Measurements from ENCODE around the gene DYNC2H1. TPM values are rescaled to one million over a fixed set of nuclear protein-coding genes. Genes with fewer than 3 reads are reported as not detected.

Gene DYNC2H1
- total RNA-seq, 3 donors from 2014 or later = 36.7 to 46.2 (median 40.3) TPM

DNA sequence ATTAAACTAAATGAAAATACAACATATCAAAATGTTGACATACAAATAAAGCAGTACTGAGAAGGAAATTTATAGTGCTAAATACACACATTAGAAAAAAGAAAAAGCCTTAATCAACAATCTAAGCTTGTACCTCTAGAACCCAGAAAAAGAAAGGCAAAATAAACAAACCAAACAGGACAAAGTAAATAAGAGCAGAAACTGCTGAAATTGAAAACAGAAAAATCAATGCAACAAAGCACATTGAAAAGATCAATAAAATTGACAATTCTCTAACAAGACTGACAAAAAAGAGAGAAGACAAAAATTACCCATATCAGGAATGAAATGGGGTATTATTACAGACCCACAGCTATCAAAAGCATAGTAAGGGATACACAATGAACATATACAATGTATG is 38.2 kb upstream of the DYNC2H1 start:
- DNase-seq (ENCODE audit: low spot score in 2 of 2) = no peak
- intact Hi-C loops (cut with DNase I; ENCODE audit: low total_unique reads) = no loop called here
- H3K4me1 ChIP-seq = no peaks in the 10 kb centered on the region

DNA sequence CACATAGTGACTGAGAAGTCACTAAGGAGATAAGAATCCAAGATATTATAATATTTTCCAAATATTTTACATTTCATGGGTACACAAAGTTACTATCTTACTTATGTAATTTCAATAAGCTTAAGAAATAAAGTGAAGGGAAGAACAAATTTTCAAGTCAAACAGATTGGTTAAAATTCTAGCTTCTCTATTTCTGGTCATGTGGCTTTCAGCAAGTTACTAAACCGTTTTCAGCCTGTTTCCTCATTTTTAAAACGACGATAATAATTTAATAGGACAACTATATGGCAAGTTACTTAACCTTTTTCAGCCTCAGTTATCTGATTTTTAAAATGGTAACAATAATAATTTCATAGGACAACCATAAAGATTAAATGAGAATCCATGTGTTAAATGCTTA is 32.9 kb upstream of the DYNC2H1 start:
- intact Hi-C loops (cut with DNase I; ENCODE audit: low total_unique reads) = no loop called here
- Histone ChIP-seq H3K27ac (no peak overlapping the region), H3K4me3 (no peak overlapping the region), H3K36me3 (peaks cover 7% of the 10 kb centered on the region), H3K4me1 (no peaks in the 10 kb centered on the region), H3K27me3 (no peaks in the 10 kb centered on the region), H3K9me3 (no peaks in the 10 kb centered on the region)
- DNase-seq (ENCODE audit: low spot score in 2 of 2) = no peak
- TF ChIP-seq, protein P1, sequence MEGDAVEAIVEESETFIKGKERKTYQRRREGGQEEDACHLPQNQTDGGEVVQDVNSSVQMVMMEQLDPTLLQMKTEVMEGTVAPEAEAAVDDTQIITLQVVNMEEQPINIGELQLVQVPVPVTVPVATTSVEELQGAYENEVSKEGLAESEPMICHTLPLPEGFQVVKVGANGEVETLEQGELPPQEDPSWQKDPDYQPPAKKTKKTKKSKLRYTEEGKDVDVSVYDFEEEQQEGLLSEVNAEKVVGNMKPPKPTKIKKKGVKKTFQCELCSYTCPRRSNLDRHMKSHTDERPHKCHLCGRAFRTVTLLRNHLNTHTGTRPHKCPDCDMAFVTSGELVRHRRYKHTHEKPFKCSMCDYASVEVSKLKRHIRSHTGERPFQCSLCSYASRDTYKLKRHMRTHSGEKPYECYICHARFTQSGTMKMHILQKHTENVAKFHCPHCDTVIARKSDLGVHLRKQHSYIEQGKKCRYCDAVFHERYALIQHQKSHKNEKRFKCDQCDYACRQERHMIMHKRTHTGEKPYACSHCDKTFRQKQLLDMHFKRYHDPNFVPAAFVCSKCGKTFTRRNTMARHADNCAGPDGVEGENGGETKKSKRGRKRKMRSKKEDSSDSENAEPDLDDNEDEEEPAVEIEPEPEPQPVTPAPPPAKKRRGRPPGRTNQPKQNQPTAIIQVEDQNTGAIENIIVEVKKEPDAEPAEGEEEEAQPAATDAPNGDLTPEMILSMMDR (IDR thresholded peaks at IDR 0.05) = no peak
- TF ChIP-seq POLR2A (IDR thresholded peaks at IDR 0.05) = no peak
- TF ChIP-seq POLR2AphosphoS5 (IDR thresholded peaks at IDR 0.05) = no peak

More for the DNA sequence above, 38.2 kb upstream of the DYNC2H1 start:
- no peaks in the 10 kb centered on the region for H3K27me3 ChIP-seq
- peaks cover 4% of the 10 kb centered on the region for H3K36me3 ChIP-seq
- no peak overlapping the region for H3K4me3 ChIP-seq
- no peak overlapping the region for H3K27ac ChIP-seq
- H3K9me3 ChIP-seq = no peaks in the 10 kb centered on the region
- TF ChIP-seq POLR2AphosphoS5 (IDR thresholded peaks at IDR 0.05) (no peak), POLR2A (IDR thresholded peaks at IDR 0.05) (no peak)
- TF ChIP-seq, protein P1 (IDR thresholded peaks at IDR 0.05) = no peak

DNA sequence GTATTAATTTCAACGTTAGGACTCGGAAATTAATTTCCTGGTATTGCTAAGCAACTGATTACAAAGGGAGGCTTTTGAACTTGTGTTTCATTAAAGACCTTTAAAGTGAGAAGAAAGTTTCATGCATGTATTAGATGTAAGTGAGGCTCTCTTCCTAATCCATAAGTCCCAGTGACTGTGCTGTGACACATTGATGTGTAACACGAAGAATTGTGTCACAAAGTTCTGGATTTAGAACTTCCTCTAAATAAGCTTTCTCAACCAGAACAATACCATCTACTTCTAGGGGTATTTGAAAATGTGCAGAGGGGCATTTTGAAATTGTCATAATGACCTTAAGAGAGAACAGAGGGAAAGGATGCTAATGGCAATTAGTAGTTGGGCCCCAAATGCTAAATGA is 31.7 kb upstream of the DYNC2H1 start:
- H3K27me3 ChIP-seq = no peaks in the 10 kb centered on the region
- TF ChIP-seq, protein P1 (IDR thresholded peaks at IDR 0.05) = no peak
- no peak for TF ChIP-seq POLR2AphosphoS5 (IDR thresholded peaks at IDR 0.05)
- no peak for TF ChIP-seq POLR2A (IDR thresholded peaks at IDR 0.05)
- H3K27ac ChIP-seq = no peak overlapping the region
- H3K36me3 ChIP-seq = peaks cover 10% of the 10 kb centered on the region
- no peak overlapping the region for H3K4me3 ChIP-seq
- no peaks in the 10 kb centered on the region for H3K9me3 ChIP-seq
- no peak for DNase-seq (ENCODE audit: low spot score in 2 of 2)
- intact Hi-C loops (cut with DNase I; ENCODE audit: low total_unique reads) = no loop called here
- no peaks in the 10 kb centered on the region for H3K4me1 ChIP-seq

DNA sequence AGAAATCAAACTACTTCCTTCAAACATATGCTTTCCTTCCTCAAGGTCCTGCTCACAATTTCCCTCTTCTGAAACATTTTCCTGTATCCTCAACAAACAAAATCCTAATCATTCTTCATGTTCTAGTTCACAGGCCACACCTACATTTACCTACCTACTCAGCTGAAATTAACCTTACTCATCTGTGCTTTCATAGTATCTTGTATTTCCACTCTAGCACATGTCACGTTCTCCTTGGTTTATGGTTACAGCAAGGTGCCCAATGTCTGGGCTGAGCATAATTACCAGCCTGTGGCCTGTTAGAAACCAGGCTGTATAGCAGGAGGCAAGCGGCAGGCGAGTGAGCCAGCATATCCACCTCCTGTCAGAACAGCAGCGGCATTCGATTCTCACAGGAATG is 30.5 kb upstream of the DYNC2H1 start:
- TF ChIP-seq POLR2AphosphoS5 (IDR thresholded peaks at IDR 0.05) (no peak), POLR2A (IDR thresholded peaks at IDR 0.05) (no peak)
- TF ChIP-seq, protein P1 (IDR thresholded peaks at IDR 0.05) = no peak
- H3K9me3 ChIP-seq = no peaks in the 10 kb centered on the region
- no peak for DNase-seq (ENCODE audit: low spot score in 2 of 2)
- no peaks in the 10 kb centered on the region for H3K27me3 ChIP-seq
- H3K4me3 ChIP-seq = no peak overlapping the region
- intact Hi-C loops (cut with DNase I; ENCODE audit: low total_unique reads) = no loop called here
- H3K4me1 ChIP-seq = no peaks in the 10 kb centered on the region
- no peak overlapping the region for H3K27ac ChIP-seq
- peaks cover 12% of the 10 kb centered on the region for H3K36me3 ChIP-seq

DNA sequence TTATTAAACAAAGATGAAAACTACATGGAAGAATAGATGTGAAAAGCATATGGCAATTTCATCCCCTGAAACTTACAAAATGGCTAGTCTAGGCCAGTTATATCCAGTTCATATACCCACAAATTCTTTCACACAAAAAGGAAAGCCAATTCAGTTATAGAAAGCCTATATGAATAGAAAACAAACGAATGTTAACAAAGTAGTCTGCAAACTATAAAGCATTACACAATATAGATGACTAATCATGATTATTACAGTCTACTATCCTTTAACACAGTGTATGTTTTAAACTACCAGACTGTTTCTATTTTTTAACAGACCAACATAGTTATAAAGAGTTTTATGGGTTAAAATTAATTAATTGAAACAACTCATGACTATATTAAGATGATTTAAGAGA is 29.4 kb upstream of the DYNC2H1 start:
- intact Hi-C loops (cut with DNase I; ENCODE audit: low total_unique reads) = no loop called here
- Histone ChIP-seq H3K27ac (no peak overlapping the region), H3K36me3 (peaks cover 12% of the 10 kb centered on the region), H3K4me3 (no peak overlapping the region), H3K9me3 (no peaks in the 10 kb centered on the region), H3K27me3 (no peaks in the 10 kb centered on the region), H3K4me1 (no peaks in the 10 kb centered on the region)
- no peak for DNase-seq (ENCODE audit: low spot score in 2 of 2)
- TF ChIP-seq POLR2AphosphoS5 (IDR thresholded peaks at IDR 0.05) = no peak
- TF ChIP-seq, protein P1 (IDR thresholded peaks at IDR 0.05) = no peak
- TF ChIP-seq POLR2A (IDR thresholded peaks at IDR 0.05) = no peak
